Activated effector memory CD4-positive, alpha-beta T cell treated with Interleukin-2 at 50 U/mL for 16 hours (primary cell): ENCODE measurements around the gene TM9SF2.
"Not testable (repeated sequence)": the region's sequence is repeated elsewhere in the genome, so short reads cannot be mapped to it uniquely, and the experiment has no call there.

Source experiments
- DNase-seq: peaks from one replicate; pipeline ENCODE4 v3.0.0-alpha.2; 2020

Gene TM9SF2, protein sequence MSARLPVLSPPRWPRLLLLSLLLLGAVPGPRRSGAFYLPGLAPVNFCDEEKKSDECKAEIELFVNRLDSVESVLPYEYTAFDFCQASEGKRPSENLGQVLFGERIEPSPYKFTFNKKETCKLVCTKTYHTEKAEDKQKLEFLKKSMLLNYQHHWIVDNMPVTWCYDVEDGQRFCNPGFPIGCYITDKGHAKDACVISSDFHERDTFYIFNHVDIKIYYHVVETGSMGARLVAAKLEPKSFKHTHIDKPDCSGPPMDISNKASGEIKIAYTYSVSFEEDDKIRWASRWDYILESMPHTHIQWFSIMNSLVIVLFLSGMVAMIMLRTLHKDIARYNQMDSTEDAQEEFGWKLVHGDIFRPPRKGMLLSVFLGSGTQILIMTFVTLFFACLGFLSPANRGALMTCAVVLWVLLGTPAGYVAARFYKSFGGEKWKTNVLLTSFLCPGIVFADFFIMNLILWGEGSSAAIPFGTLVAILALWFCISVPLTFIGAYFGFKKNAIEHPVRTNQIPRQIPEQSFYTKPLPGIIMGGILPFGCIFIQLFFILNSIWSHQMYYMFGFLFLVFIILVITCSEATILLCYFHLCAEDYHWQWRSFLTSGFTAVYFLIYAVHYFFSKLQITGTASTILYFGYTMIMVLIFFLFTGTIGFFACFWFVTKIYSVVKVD

DNA sequence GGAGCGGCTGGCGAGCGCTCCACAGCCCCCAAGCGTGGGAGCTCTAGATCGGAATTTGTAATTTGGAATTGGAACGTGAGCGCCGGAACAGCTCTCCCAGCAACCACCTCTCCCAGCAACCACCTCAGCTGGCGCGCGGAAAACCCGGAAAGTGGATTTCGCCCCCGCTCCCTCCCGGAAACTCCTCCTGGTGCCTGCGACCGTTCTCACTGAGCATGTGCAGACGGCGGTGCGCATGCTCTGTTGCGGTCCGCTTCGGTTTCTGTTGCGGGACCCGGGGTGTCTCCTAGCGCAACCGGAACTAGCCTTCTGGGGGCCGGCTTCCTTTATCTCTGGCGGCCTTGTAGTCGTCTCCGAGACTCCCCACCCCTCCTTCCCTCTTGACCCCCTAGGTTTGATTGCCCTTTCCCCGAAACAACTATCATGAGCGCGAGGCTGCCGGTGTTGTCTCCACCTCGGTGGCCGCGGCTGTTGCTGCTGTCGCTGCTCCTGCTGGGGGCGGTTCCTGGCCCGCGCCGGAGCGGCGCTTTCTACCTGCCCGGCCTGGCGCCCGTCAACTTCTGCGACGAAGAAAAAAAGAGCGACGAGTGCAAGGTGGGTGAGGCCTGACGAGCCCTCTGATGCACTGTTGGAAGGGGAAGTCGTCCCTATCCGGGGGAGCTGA lies at the start of gene TM9SF2:
Gene TM9SF2, plus strand, starts transcription at position 289 of the 664 bp plus-strand sequence. Its CDS starts 135 bp downstream, at position 424.
- DNase-seq = peak; percentile 96

DNA sequence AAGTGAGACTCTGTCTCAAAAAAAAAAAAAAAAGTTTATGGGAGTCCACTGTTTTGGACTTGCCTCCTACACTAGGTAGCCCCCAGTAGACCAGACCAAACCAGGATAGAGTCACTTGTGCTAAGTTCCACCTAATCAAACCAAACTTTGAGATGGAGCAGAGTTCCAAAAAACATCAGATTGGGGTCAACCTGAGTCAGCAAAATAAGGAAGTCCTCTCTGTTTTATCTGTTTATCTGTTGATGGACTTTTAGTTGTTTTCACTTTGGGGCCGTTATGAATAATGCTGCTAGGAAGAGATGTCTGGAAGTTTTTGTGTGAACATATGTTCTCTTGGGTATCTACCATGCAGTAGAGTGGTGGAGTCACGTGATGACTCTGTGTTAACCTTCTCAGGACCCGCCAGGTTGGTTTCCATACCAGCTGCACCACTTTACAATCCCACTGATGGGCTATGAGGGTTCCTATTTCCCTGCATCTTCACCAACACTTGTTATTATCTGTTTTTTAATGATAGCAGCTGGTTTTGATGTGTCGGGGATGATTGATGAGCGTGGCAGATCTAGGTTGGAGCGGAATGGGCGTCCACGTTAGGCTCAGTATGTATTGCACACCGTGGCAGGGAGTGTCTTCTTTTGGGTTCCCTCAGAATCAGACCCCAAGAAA lies 46.6 kb upstream of the TM9SF2 start:
- DNase-seq = no peak

DNA sequence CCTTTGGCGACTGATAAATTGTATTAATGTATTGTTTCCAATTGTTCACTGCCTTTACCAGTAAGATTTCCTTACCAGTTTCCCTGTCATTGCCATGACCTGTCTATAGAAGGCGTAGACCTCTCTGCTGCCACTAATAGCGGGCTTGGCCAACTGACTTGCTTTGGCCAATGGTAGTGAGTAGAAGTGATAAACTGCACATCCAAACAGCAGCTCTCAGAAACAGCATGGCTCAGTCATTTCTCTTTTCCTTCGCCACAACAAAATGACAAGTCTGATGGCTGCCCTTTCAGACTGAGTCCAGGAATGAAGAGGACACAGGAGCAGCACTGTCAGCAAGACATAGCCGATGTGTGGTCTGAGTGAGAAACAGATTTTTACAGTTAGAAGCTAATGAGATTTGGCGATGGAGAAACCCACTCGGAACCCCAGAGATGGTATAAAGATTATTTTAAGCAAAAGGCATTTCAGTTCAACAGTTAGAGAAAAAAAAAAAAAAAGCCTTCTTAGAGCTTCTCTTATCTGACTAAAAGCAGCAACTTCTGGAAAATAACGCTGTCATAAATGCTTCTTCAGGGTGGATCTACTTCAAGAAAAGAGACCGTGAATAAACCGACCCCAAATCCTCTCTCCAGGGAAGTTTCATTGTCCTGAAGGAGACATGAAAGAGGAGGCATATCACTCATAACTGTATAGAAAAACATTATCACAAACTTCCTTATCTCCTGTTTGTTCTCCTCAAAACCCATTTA lies 42.0 kb upstream of the TM9SF2 start:
- DNase-seq = no peak

DNA sequence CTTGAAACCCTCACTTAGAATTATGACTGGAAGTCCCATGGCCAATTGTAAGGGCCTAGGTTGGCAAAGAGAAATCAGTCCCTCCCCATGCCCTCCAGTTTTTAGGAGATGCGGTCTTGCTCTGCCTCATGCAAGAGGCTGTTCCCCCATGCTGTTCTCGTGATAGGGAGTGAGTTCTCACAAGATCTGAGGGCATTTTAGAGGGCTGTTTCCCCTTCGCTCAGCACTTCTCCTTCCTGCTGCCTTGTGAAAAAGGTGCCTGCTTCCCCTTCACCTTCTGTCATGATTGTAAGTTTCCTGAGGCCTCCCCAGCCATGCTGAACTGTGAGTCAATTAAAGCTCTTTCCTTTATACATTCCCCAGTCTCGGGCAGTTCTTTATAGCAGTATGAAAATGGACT lies 40.5 kb upstream of the TM9SF2 start:
- DNase-seq = not testable (repeated sequence)

DNA sequence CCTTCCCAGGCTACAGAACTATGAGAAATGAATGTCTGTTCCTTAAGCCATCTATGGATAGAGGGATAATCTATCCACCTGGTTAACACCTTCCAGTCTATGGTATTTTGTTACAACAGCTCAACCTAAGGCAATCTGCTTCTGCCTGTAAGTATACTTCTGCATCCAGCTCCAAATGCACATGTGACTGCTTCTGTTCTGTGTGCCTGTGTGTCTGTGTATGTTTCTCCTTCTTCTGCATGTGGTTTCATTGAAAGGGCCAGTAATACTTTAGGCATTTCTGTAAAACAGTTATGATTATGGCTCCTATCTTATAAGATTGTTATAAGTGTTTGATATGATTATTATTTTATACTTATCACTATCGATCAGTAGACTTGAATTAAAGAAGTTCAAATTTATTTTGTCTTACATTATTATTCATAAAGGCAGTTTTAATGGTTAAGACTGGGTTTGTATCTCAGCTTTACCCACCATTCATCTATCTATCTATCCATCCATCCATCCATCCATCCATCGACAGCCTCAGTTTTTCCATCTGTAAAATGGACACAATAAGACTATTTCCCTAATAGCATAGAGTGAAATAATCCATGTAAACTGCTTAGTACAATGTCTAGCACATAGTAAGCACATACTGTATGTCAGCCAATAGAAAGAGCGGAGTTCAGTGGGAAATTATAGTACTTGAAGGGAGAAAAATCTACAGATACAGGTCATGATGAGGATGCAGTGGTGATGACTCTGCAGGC lies 37.5 kb upstream of the TM9SF2 start:
- no peak for DNase-seq

DNA sequence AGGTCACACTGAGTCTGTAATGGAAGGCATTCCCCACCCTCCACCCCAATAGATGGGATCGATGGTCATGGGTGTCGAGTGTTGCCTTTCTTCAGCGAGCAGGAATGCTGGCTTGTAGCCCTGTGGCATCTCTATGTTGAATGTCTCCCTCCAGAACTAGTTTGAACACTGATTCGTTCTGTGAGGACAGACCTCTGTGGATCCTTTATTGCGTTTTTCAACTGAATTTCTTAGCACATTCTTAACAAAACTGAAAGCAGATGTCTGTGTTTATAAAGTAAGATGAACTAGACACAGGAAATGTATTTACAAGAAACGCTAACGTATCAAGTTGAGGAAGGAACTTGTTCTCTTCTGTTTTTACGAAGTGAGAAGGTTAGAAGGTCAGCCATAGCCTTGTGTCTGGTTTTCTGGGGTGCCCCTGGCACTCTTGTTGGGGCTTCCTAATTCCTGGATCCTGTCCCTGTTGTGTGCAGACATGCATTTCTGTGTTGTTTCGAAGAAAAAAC lies 36.8 kb upstream of the TM9SF2 start:
- DNase-seq = no peak

DNA sequence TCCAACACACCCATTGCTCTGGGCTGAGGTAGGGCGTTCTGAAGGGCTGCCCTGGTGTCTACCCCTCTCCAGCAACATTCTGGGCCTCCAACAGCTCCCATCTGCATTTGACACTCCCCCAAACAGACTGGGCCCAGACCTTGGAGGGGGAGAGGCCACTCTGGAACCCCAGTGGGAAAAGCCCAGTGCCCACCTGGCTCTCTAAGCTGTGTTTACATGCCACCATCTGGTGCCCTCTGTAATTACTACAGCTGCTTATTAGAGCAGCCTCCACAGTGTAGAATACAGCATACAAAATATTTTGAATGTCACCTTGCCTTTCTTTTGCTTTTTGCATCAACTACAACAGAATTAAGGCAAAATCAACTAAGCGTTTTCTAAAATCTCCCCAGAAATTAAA lies 35.8 kb upstream of the TM9SF2 start:
- DNase-seq = no peak

DNA sequence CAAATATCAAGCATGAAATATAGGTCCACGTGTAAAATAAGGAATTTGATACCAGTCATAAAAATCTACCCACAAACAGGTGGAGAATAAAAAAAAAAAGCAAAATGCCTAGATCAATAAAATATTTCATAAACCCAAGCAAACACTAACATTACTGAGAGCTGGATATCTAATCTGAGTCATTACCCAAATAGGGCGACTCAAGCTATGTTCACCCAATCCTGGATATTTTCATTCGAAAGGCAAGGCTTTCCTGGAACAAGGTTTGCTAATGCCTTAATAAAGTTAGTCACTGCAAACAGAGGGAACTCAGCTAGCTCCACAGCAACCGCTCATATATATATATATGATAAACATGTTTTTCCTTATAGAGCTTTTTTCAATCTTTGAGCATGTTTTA lies 33.5 kb upstream of the TM9SF2 start:
- DNase-seq = no peak

DNA sequence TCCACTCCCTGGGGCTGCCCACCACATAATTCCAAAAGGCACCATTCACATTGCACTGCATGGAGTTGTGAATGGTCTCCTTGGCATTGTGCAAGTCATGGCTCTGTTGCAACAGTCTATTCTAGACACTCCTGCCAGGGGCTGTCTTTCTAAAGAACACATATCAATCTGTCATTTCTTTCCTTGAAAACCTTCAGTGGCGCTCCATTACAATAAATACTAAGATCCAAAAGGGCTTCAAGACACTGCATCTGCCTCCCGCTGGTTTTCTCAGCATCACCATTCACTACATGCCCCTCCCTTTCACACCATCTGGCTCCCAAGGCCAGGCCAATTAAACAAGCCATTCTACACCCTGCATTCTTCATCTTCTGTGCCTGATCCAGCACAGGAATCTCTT lies 32.2 kb upstream of the TM9SF2 start:
- DNase-seq = no peak

DNA sequence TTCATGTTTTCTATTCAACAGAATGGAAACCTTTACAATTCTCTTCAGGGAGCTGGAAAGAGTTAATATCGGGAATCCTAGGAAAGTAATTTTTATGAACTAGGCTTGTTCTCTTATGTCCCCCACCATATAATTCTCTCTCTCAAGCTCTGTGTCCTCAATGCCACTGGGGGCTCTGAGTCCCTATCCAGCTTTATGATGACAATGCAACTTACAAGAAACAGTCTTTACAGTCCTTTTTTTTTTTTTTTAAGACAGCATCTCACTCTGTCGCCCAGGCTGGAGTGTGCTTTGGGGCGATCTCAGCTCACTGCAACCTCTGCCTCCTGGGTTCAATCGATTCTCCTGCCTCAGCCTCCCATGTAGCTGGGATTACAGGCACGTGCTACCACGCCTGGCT lies 31.2 kb upstream of the TM9SF2 start:
- DNase-seq = no peak

DNA sequence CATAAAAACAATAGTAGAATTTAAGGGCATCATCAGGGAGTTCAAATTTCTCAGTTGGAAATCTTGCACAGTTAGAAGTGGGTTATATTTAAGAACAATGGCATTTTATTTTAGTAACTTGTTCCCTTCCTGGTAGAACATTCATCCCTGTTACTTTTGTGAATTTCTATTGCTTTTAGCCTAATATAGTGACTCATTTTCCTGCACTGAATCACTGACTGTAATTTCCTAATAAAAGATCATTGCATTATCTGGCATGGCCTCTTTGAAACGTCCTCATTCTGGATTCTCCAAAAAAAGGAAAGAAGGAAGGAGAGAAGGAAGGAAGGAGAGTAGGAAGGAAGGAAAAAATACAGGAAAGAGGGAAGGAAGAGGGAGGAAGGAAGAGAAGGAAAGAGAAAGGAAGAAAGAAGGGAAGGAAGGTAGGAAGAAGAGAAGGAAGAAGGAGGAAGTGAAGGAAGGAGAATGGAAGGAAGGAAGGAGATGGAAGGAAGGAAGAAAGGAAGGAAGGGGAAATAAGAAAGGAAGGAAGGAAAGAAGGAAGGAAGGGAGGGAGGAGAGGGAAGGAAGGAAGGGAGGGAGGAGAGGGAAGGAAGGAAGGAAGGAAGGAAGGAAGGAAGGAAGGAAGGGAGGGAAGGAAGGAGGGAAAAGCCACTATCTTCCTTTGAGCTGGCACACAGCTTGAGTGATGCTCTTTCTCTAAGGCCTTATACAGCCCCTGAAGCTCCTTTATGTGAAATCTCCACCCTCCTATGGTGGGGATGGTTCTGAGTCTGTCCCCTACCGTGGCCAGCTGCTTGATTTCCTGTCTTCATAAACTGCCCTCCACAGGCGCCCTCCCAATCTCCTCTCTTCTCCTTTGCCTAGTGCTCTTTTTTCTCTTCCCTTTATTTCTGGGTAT lies 29.8 kb upstream of the TM9SF2 start:
- no peak for DNase-seq

DNA sequence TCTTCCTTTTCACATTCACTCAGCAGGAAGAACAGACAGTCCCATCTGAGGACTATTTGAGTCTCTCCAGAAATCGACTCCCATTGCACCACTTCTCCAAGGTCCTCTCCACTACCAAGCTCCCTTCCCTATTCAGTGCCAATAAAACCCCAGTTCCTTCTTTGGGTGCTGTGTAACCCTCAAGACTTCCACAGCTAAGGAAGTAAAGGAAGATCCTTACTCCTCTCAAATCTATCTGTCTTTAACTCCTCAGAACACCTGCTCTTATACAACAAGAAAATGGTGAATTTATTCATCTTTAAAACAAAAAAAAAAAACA lies 29.2 kb upstream of the TM9SF2 start:
- DNase-seq = no peak

DNA sequence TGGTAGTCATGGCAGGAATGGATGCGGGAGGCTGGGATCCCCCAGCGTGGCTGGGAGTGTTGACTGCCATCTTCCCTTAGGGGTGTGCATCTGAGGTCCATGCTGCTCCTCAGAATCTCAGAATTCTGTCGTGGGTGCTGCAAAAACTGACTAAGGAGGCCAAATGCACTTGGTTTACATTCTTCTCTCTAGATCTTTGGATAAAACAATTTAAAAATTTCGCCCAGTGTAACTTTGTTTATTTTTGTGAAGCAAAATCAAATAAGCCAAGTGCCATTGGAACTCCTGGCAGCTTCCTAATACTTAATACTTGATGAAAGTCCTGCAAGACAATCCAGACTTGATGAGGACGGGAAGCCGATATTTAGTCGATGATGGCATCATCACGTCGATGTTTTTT lies 27.8 kb upstream of the TM9SF2 start:
- no peak for DNase-seq

DNA sequence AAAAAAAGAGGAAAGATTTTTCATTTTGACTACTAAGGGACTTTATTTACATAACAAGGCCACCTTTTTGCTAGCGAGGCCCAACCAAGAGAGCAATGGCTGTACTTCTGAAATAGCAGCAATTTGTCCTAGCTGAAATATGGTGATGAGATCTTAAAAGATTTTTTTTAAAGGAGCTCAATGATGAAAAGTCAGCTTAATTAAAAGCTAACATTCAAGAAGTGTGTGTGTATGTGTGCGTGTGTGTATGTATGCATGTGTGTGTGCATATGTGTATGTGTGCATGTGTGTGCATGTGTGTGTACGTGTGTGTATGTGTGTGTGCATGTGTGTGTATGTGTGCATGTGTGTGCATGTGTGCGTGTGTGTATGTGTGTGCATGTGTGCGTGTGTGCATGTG lies 24.6 kb upstream of the TM9SF2 start:
- no peak for DNase-seq

DNA sequence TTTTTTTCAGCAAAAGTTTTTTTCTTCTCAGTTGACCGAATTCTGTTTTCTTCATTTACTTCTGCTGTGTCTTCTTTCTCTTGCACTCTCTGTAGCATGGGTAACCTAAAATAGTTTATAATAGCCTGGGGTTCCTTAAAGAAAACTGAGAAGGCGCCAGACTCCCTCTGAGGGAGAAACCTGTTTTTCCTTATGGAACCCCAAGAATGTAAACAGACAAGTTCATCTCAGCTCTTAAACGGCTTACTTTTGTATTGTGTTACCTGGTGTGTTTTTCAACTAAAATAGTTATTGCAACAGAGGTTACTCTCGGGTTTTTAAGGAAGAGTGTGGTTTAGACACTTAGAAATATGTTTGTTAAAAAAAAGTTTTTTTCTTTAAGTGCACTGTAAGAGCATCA lies 23.8 kb upstream of the TM9SF2 start:
- DNase-seq = no peak

DNA sequence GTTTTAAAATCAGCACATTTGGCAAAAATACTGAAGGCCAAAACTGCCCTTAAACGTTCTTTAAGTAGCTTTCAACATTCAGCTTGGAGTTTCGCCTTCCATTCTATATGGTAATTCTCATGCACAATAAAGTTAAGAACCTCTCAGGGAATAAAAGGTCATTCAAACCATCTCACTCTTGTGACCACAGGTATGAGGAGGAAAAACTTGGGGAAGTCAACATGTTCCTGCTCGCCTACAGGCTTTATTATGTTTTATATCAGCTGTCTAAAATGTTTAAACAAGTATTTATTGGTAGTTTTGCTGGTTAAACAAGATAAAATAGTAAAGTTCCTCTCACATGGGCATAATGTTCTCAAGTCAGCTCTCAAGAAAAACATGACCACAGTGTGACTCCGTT lies 19.9 kb upstream of the TM9SF2 start:
- no peak for DNase-seq

DNA sequence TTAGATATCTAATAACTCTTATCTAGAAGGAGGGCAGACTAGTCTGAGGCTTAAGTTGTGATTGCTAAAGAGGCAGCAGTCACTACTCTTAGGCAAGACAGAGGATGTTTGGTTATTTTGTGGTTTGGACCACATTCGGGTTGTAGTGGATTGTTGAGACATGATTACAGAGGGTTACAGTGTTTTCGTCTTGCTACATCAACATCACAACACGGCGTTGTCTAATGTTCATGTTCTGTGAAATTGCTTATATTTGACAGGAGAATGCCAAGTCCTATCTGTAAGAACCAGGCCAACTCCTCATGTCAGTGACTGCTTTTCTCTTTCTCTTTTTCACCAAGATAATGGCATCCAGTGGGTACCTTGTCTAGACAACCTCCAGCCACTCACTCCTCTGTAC lies 16.8 kb upstream of the TM9SF2 start:
- no peak for DNase-seq

DNA sequence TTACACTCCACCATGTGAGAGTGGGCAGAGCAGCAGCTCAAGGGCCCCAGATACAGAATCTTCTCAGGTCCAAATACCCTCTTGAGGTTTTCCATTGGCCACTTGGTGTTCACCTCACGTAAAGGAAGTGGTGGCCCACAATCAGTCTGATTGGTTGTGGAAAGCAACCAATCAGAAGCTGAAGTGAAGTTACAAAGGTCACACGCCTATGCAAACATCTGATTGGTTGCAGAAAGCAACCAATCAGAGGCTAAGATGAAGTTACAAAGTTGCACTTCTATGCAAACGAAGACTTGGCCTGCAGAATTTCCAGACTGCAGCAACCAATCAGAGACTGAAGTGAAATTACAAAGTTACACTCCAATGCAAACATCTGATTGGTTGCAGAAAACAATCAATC lies 14.3 kb upstream of the TM9SF2 start:
- no peak for DNase-seq

DNA sequence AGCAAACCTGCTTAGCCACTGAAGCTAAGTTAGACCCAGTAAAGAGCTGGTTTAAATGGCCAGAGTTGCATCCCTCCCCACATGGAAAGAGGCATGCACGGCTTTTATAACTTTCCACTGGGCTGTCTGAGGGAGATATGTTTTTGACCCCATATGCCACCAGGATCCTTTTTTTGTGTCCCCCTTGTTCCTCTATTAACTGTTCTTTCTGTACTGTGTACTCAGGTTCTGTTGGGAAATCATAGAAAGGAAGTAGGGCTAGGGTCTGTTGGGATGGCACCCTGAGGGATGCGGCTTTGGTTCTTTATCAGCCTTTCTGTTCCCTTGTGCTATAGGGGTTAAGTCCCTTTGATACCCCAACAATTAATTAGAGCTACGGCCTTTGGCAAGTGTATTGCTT lies 12.2 kb upstream of the TM9SF2 start:
- no peak for DNase-seq

DNA sequence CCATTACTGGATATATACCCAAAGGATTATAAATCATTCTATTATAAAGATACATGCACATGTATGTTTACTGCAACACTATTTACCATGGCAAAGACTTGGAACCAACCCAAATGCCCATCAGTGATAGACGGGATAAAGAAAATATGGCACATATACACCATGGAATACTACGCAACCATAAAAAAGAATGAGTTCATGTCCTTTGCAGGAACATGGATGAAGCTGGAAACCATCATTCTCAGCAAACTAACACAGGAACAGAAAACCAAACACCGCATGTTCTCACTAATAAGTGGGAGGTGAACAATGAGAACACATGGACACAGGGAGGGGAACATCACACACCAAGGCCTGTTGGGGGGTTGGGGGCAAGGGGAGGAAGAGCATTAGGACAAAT lies 9.5 kb upstream of the TM9SF2 start:
- DNase-seq = not testable (repeated sequence)
